Stimulated activated CD8-positive, alpha-beta memory T cell treated with anti-CD3 and anti-CD28 coated beads, Interleukin-2, amount 100 ng/mL, for 1 hour (primary cell): ENCODE data around the gene RASSF3.

ENCODE experiments used
- DNase-seq, 2 donors: peaks; one replicate each; pipeline ENCODE4 v3.0.0-alpha.2; 2020; ENCODE audit warnings: low read depth in 2 of 2

RASSF3 gene

DNA sequence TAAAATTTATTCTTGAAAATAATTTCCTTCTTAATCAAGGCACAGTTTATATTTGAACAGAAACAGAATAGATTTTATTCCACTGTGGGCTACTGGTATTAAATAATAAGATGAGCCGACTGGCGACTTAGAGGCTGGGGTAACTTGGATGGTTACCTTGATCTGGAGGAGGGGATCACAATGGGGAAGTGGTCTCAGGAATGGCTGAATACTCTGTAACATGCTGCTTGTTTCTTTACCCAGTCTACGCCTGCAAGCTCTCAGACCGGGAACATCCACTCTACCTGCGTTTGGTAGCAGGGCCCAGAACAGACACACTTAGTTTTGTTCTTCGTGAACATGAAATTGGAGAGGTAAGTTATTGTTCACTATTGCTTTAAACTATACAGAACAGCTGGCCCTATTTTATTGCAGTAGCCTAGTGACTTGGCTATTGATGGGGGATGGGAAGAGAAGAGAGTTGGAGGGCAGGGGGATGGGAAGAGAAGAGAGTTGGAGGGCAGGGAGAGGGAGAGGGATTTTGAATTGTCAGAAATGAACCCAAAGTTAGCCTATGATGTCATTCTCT, 81.0 kb downstream of the RASSF3 start:
- DNase-seq, result no peak

GRCh38 chr12:64691795-64692583, 81.7 kb downstream of the RASSF3 start:
- no peak for DNase-seq

DNA sequence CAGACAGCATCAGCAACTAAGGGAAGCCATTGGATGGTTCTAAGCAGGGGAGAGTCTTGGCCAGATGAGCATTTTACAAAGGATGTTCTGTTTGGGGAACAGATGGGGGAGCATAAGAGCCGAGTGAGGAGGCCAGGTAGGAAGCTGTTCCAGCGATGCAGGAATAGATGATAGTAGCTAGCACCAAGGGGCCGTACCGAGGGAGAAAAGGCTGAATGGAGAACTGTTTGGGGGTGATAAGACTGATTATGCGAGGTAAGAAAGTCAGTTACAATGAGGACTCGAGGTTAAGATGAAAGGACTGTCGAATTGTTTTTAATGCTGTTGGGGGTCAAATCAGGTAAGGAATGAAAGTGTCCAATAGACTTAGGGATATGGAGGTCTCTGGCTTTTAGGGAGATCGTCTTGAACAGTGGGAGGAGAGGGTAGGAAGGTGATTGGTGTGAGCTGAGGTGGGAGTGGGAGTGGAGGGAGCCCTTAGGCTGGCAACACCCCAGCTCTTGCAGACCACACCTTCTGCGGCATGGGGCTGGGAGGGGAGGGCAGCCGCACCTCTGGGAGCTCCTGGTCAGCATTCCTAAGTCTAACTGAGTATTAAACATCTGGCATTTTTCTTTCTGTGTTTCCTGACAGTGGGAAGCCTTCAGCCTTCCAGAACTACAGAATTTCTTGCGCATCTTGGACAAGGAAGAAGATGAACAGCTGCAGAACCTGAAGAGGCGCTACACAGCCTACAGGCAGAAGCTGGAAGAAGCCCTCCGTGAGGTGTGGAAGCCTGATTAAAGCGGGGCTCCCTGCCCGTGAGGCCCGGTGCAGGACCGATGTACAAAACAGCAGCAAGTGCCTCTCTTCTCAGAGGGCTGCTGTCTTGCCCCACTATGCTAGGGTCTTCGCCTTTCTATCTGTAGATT, 84.1 kb downstream of the RASSF3 start:
- DNase-seq, result no peak

DNA sequence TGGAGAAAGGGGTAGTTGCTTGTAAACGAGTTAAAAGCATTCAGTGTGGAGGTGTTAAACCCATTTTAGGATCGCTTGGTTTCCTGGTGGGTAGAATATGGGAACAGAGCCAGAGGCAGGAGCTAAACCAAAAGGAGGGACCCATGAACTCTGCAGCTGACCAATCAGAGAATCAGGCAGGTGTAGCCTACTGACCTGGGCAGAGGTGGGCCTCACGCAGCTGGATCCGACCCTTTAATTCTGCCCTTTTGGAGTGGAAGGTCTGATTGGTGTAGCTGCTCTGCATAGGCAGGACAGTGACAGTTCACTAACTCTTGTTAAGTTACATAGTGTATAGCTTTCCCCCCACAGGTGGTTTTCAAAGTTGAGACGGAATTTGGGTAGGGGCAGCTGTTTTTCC, 85.3 kb downstream of the RASSF3 start:
- DNase-seq, result no peak

DNA sequence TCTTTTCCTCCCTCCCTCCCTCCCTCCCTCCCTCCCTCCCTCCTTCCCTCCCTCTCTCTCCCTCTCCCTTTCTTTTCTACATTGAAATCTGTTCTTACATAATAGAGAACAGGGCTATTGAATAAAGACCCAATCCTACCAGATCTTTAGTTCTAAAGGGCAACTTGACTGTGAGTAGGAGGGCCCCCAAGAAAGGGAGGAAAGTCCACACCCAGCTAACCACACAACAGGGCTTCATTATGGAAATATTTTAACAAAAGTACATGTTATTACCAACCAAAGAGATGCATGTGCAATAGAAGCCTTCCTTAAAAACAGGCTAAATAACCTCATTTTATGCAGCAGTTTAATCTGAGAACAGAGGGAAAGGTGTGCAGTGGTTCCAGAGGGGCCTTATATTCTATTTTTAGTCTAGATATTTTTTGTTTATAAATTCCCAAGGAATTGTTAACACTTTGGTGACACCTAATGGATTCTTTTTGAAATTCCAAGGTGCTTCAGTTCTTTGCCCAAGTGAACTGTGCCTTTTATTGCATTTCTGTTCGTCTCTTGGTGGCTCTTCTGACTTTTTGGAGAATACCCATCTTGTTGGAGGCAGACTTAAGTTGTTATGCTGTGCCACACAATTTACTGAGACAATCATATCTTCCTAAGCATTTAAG, 85.9 kb downstream of the RASSF3 start:
- DNase-seq, result no peak

GRCh38 chr12:64699504-64700115, 89.3 kb downstream of the RASSF3 start:
- no peak for DNase-seq

- DNase-seq, result no peak
Observed at GRCh38 chr12:64700532-64700931, 90.2 kb downstream of the RASSF3 start.

DNA sequence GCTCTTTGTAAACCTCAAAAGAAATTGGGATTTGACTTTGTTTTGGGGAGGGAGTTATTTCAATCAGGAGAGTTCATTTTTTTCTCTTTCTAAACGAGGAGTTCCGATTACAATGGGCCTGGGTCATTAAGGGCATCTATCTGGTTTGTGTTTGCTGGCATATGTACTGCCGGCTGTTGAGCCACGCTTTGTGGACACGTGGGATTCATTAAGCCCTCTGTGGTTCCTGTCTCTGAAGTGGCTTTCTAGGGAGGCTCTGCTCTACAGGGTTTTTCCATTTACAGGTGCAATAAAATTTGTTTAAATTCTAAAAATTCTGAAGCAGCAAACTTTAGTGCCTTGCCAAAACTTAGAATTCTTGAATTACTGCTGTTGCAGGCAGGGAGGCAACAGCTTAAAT, 91.0 kb downstream of the RASSF3 start:
- DNase-seq, result no peak

- no peak for DNase-seq
Observed at GRCh38 chr12:64706306-64706705, 96.0 kb downstream of the RASSF3 start.

- DNase-seq, result no peak
Observed at GRCh38 chr12:64706857-64707256, 96.6 kb downstream of the RASSF3 start.

GRCh38 chr12:64707362-64707761, 97.1 kb downstream of the RASSF3 start:
- no peak for DNase-seq

DNA sequence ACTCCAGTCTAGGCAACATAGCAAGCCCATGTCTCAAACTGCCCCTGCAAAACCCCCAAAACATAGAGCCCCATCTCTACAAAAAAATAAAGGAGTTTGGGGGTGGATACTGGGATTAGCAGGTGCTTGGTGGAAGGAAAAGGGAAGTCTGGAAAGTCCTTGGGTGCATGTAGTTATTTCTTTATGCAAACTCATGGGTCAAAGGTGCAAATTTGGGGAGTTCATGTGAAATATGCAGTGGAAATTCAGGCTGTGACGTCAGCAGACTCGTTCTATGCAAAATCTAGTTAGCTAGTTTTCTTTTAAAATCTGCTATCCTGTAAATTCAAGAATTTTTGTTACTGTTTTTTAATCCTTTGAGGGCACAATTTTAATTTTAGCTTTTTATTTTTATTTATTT, 97.6 kb downstream of the RASSF3 start:
- DNase-seq, result no peak

GRCh38 chr12:64709429-64709828, 99.1 kb downstream of the RASSF3 start:
- no peak for DNase-seq

- DNase-seq, result no peak
Observed at GRCh38 chr12:64713376-64713775, 103.1 kb downstream of the RASSF3 start.

- DNase-seq, result no peak
Observed at GRCh38 chr12:64714551-64714968, 104.3 kb downstream of the RASSF3 start.

DNA sequence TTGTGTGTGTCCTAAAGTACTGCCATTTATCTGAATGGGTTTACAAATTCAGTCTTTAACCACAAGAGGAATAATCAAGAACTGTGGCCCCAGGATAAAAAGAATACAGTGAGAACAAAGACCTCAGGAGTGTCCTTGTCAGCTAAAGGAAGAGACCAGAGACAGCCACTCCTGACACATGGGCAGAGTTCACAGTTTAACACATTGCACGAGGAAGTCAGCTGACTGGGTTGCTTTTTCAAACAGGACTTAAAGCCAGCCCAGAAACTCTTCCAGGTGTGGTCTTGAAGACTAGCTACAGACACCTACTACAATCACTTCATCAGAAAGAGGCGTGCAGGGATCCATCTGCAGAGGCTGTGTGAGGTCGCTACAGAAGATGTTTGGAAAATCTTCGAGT, 106.1 kb downstream of the RASSF3 start:
- DNase-seq, result no peak

DNA sequence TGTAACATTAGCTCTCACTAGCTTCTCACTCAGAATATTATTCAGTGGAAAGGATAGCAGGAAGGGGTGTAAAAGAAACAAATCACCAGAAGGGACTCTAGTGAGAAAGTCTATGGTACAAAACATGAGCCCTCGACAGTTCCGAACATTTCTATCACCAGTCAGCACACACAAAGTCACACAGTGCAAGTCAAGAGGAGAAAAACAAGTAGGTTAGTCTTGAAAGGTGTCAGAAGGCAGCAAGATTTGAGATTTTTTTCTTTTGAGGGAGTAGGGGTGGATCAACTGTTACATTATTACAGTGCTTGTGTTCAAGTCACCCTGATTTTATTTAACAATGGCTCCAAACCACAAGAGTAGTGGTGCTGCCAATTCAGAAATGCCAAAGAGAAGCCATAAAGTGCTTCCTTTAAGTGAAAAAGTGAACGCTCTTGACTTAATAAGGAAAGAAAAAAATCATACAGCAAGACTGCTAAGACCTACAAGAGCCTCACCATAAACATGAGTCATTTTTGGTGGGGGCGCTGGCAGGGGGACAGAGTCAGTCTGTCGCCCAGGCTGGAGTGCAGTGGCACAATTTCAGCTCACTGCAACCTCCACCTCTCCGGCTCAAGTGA, 106.7 kb downstream of the RASSF3 start:
- no peak for DNase-seq

DNA sequence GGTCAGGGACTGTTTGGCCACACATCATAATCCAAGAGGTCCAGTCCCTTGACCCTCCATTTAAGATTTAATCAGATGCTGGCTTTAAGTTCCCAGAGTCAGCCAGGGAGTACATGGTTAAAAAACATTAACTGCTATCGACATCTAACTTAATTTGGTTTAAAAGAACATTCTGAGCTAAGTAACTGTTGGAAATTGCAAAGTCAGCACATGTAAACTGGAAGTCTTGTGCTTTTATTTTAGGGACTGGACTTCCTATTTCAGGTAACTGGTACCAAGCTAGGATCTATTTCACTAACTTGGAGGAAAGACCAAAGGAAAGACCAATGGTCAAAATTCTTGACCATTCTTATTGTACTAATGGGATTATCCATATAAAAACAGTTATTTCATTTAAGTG, 108.4 kb downstream of the RASSF3 start:
- DNase-seq, result no peak

- no peak for DNase-seq
Observed at GRCh38 chr12:64720884-64721283, 110.6 kb downstream of the RASSF3 start.

DNA sequence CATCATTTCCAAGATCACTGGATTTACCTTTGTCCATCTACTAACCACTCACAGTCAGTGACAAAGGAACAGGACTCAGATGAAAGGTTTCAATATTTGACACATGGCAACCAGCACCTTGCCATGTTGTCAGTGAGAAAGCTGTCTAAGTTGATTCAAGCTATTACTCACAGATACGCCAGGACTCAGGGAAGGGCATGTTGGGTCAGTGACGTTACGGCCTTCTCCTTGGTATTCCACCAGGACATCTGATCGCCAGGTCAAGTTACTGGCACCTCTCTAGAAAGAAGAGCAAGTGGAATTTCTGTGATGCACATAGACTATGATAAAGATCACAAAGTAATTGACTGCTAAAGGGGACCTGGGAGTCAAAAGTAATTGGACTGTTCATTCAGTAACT, 112.5 kb downstream of the RASSF3 start:
- DNase-seq, result no peak

DNA sequence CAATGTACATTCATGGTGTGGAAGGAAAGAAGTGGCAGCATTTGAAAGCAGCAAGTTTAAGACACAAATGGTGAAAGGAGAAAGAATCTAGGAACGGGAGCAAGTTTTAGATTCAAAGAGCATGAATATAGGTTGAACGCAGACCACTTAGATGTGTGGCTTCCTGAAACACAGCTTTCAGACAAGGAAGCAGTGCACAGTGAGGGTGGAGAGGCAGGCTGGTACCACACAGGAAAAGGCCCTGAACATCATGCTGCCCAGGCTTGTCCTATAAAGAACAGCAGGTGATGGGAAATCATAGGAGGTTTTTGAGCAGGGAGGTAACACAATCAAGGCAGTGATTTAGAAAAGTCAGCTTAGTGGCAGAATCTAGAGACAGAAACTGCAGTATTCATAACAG, 113.3 kb downstream of the RASSF3 start:
- DNase-seq, result no peak
